Measurements from ENCODE around the gene GRN.
A peak's percentile ranks its signal among the peaks of the same experiment; 100 is the strongest.

The GRN gene

GRCh38 chr17:44354582-44355561 lies 9.8 kb downstream of the GRN start:
- Mint-ChIP-seq H3K36me3 (peaks cover 12% of the 10 kb centered on the region), H3K27me3 (peaks cover 46% of the 10 kb centered on the region), H3K4me1 (peaks cover 6% of the 10 kb centered on the region), H3K27ac (no peak overlapping the region), H3K9me3 (no peaks in the 10 kb centered on the region), H3K4me3 (peak overlapping the region; percentile 52)
- CTCF ChIA-PET = interaction anchor here (0.6 to 2.3 kb wide), 8 partner anchors 8 to 143 kb away, joined by 3 to 9 read pairs (median 4); partner anchors contain the start of genes FAM171A2 and GRN
- DNase-seq = peak; percentile 66

- H3K4me1 Mint-ChIP-seq = peaks cover 6% of the 10 kb centered on the region
- DNase-seq = no peak
- H3K9me3 Mint-ChIP-seq = no peaks in the 10 kb centered on the region
- peaks cover 54% of the 10 kb centered on the region for H3K27me3 Mint-ChIP-seq
- peaks cover 10% of the 10 kb centered on the region for H3K36me3 Mint-ChIP-seq
- no peak overlapping the region for H3K27ac Mint-ChIP-seq
- H3K4me3 Mint-ChIP-seq = no peak overlapping the region
- CTCF ChIA-PET = interaction anchor here (1.7 to 2.3 kb wide), 2 partner anchors 7 to 11 kb away, joined by 7 to 9 read pairs; partner anchors contain the start of gene FAM171A2
These were observed 10.6 kb downstream of the GRN start for GRCh38 chr17:44355642-44356099.

- CTCF ChIA-PET = interaction anchor here (2.3 kb wide), 1 partner anchor 11 kb away, joined by 7 read pairs; no protein-coding TSS in a partner anchor
- no peak for DNase-seq
- peaks cover 9% of the 10 kb centered on the region for H3K36me3 Mint-ChIP-seq
- peaks cover 6% of the 10 kb centered on the region for H3K4me1 Mint-ChIP-seq
- peaks cover 59% of the 10 kb centered on the region for H3K27me3 Mint-ChIP-seq
- no peak overlapping the region for H3K4me3 Mint-ChIP-seq
- H3K27ac Mint-ChIP-seq = no peak overlapping the region
- no peaks in the 10 kb centered on the region for H3K9me3 Mint-ChIP-seq
These were observed 11.1 kb downstream of the GRN start for GRCh38 chr17:44356241-44356640.

GRCh38 chr17:44358066-44358465 lies 13.0 kb downstream of the GRN start:
- no peaks in the 10 kb centered on the region for H3K36me3 Mint-ChIP-seq
- H3K9me3 Mint-ChIP-seq = no peaks in the 10 kb centered on the region
- peaks cover 3% of the 10 kb centered on the region for H3K4me1 Mint-ChIP-seq
- DNase-seq = no peak
- CTCF ChIA-PET = interaction anchor here (0.7 to 1.9 kb wide), 3 partner anchors 9 to 165 kb away, joined by 4 to 6 read pairs (median 4); no protein-coding TSS in a partner anchor
- no peak overlapping the region for H3K27ac Mint-ChIP-seq
- H3K4me3 Mint-ChIP-seq = no peak overlapping the region
- H3K27me3 Mint-ChIP-seq = peaks cover 78% of the 10 kb centered on the region

GRCh38 chr17:44359006-44359405 lies 13.9 kb downstream of the GRN start:
- CTCF ChIA-PET = interaction anchor here (0.6 to 5.1 kb wide), 2 partner anchors 10 to 1231 kb away, joined by 3 to 34 read pairs; no protein-coding TSS in a partner anchor
- Mint-ChIP-seq H3K36me3 (no peaks in the 10 kb centered on the region), H3K4me3 (no peak overlapping the region), H3K27ac (no peak overlapping the region), H3K9me3 (no peaks in the 10 kb centered on the region), H3K27me3 (peaks cover 84% of the 10 kb centered on the region), H3K4me1 (peaks cover 3% of the 10 kb centered on the region)
- no peak for DNase-seq

GRCh38 chr17:44359458-44360143 lies 14.5 kb downstream of the GRN start:
- CTCF ChIA-PET = interaction anchor here (0.6 to 5.1 kb wide), 3 partner anchors 10 to 1230 kb away, joined by 3 to 34 read pairs (median 4); partner anchors contain the start of gene GRN
- no peaks in the 10 kb centered on the region for H3K9me3 Mint-ChIP-seq
- no peak overlapping the region for H3K27ac Mint-ChIP-seq
- H3K4me3 Mint-ChIP-seq = no peak overlapping the region
- peaks cover 84% of the 10 kb centered on the region for H3K27me3 Mint-ChIP-seq
- DNase-seq = no peak
- peaks cover 2% of the 10 kb centered on the region for H3K4me1 Mint-ChIP-seq
- H3K36me3 Mint-ChIP-seq = no peaks in the 10 kb centered on the region

GRCh38 chr17:44360144-44360533 lies 15.0 kb downstream of the GRN start:
- H3K9me3 Mint-ChIP-seq = no peaks in the 10 kb centered on the region
- H3K4me1 Mint-ChIP-seq = peaks cover 2% of the 10 kb centered on the region
- no peak for DNase-seq
- H3K27ac Mint-ChIP-seq = no peak overlapping the region
- CTCF ChIA-PET = interaction anchor here (1.0 to 5.1 kb wide), 2 partner anchors 11 to 15 kb away, joined by 4 to 34 read pairs; partner anchors contain the start of gene GRN
- no peak overlapping the region for H3K4me3 Mint-ChIP-seq
- no peaks in the 10 kb centered on the region for H3K36me3 Mint-ChIP-seq
- peaks cover 86% of the 10 kb centered on the region for H3K27me3 Mint-ChIP-seq

- Mint-ChIP-seq H3K4me3 (no peak overlapping the region), H3K27ac (no peak overlapping the region), H3K36me3 (no peaks in the 10 kb centered on the region), H3K4me1 (peaks cover 2% of the 10 kb centered on the region), H3K27me3 (peaks cover 86% of the 10 kb centered on the region), H3K9me3 (no peaks in the 10 kb centered on the region)
- no peak for DNase-seq
- CTCF ChIA-PET = interaction anchor here (1.0 to 5.1 kb wide), 2 partner anchors 11 to 15 kb away, joined by 4 to 34 read pairs; partner anchors contain the start of gene GRN
These were observed 15.7 kb downstream of the GRN start for GRCh38 chr17:44360826-44361225.

GRCh38 chr17:44361292-44362260 lies 16.5 kb downstream of the GRN start:
- H3K27ac Mint-ChIP-seq = no peak overlapping the region
- H3K36me3 Mint-ChIP-seq = no peaks in the 10 kb centered on the region
- H3K27me3 Mint-ChIP-seq = peaks cover 84% of the 10 kb centered on the region
- no peak overlapping the region for H3K4me3 Mint-ChIP-seq
- CTCF ChIA-PET = interaction anchor here (0.6 to 5.1 kb wide), 2 partner anchors 12 to 21 kb away, joined by 3 to 34 read pairs; no protein-coding TSS in a partner anchor
- H3K4me1 Mint-ChIP-seq = peaks cover 2% of the 10 kb centered on the region
- no peak for DNase-seq
- no peaks in the 10 kb centered on the region for H3K9me3 Mint-ChIP-seq

GRCh38 chr17:44362459-44362948 lies 17.4 kb downstream of the GRN start:
- H3K9me3 Mint-ChIP-seq = no peaks in the 10 kb centered on the region
- CTCF ChIA-PET = interaction anchor here (0.6 to 5.1 kb wide), 6 partner anchors 8 to 152 kb away, joined by 3 to 34 read pairs (median 4); no protein-coding TSS in a partner anchor
- H3K4me1 Mint-ChIP-seq = peaks cover 2% of the 10 kb centered on the region
- no peak for DNase-seq
- no peak overlapping the region for H3K27ac Mint-ChIP-seq
- H3K27me3 Mint-ChIP-seq = peaks cover 93% of the 10 kb centered on the region
- no peaks in the 10 kb centered on the region for H3K36me3 Mint-ChIP-seq
- peak overlapping the region; percentile 14 for H3K4me3 Mint-ChIP-seq

GRCh38 chr17:44362949-44363612 lies 18.0 kb downstream of the GRN start:
- Mint-ChIP-seq H3K27me3 (peaks cover 95% of the 10 kb centered on the region), H3K4me1 (peaks cover 2% of the 10 kb centered on the region), H3K27ac (no peak overlapping the region), H3K9me3 (no peaks in the 10 kb centered on the region), H3K4me3 (peak overlapping the region; percentile 66), H3K36me3 (no peaks in the 10 kb centered on the region)
- CTCF ChIA-PET = interaction anchor here (0.7 to 5.1 kb wide), 8 partner anchors 8 to 153 kb away, joined by 3 to 34 read pairs (median 3); no protein-coding TSS in a partner anchor
- peak; percentile 52 for DNase-seq

GRCh38 chr17:44363613-44364159 lies 18.6 kb downstream of the GRN start, which contains the start of gene FAM171A2:
Gene FAM171A2, minus strand, starts transcription at chr17:44363853. Its CDS starts 139 bp downstream, at chr17:44363714.
- CTCF ChIA-PET = interaction anchor here (0.7 to 5.1 kb wide), 6 partner anchors 9 to 152 kb away, joined by 3 to 34 read pairs (median 4); no protein-coding TSS in a partner anchor
- Mint-ChIP-seq H3K27ac (no peak within 1 kb of the TSS), H3K27me3 (peaks cover 89% of the 10 kb centered on the region), H3K9me3 (no peaks in the 10 kb centered on the region), H3K36me3 (no peaks in the 10 kb centered on the region), H3K4me1 (peaks cover 2% of the 10 kb centered on the region), H3K4me3 (peak within 1 kb of the TSS; percentile 76)
- peak; percentile 74 for DNase-seq
